HG02870 (cell line): ENCODE measurements around the gene MIA2.
"Not testable (repeated sequence)": the region's sequence is repeated elsewhere in the genome, so short reads cannot be mapped to it uniquely, and the experiment has no call there.

ENCODE experiments used
- ATAC-seq: cut with Tn5 transposase; IDR thresholded peaks from one replicate; pipeline ENCODE4 v1.9.1; 2021; ENCODE audit warnings: mild to moderate bottlenecking, moderate library complexity; ENCODE audit not compliant: unreplicated experiment

MIA2 gene

DNA sequence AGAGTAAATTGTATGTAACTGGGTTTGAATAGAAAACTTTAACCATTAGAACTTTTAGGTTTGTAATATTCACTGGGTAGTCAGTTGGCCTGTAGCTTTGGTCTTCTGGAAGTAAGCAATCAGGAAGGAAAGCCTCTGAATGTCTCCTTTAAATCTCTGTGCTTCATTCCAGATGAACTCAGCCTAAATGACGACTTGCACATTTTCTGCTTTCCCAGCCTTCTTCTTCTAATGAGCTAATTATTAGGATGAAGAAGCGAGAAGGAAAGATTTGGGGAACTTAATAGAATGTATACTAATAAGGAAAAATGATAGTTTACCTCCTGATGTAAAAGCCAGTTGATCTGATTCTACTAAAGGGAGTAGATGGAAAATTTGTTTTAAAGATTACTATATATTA lies 90.4 kb downstream of the MIA2 start:
- ATAC-seq = no peak

DNA sequence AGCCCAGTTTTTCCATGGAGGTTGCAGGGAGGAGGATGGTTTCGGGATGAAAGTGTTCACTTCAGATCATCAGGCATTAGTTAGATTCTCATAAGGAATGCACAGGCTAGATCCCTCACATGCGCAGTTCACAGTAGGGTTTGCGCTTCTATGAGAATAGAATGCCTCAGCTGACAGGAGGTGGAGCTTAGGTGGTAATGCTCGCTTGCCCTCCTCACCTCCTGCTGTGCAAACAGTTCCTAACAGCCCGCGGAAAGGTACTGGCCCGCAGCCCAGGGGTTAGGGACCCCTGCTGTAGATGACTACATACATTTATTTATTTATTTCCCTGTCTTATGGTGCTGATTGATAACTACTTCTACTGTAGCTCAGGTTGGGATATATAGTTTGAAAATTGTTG lies 105.3 kb downstream of the MIA2 start:
- no peak for ATAC-seq

DNA sequence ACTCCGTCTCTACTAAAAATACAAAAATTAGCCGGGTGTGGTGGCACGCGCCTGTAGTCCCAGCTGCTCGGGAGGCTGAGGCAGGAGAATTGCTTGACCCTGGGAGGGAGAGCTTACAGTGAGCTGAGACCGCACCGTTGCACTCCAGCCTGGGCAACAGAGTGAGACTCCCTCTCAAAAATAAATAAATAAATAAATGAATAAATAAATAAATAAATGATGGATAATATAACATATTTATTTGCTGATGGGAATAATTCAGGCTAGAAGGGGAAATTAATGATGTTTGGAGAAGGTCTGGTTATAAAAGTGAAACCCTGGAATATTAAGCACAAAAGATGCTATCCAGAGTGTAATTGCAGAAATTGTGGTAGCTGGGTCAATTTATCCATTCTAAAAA lies 107.4 kb downstream of the MIA2 start:
- not testable (repeated sequence) for ATAC-seq

GRCh38 chr14:39342768-39343167 lies 109.1 kb downstream of the MIA2 start:
- ATAC-seq = no peak

DNA sequence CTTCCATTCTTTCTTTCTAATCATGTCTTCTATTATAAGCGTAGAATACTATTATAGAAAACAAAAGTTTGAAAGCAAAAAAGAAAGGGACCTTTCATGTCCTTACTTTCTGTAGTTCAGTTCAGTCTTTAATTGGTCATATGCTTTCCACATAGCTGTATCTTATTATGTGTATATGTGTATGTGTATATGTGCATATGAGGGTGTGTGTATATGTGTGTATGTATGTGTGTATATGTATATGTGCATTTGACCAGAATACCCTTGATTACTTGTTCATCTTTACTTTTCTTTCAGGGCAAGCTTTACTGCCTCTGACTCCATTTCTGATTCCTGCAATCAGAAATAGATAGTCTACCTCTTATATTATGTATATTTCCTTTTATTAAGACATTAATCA lies 109.9 kb downstream of the MIA2 start:
- ATAC-seq = no peak

DNA sequence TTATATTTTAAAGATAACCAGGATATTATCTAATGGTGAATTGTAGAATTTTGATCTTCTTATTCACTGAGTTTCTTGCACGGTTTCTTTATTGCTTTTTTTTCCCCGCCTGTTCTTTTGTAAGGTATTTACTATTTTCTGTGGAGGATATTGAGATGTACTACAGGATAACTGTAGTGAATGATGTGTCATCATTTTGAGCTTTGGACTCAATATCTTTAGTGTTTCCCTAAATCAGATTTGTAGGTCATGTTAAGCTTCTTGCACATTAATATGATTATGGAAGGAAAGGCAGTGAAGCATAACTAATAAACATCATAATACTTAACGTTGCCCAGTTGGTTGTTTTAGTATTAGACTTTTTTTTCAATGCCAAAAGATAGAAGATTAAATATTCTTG lies 117.2 kb downstream of the MIA2 start:
- ATAC-seq = no peak

DNA sequence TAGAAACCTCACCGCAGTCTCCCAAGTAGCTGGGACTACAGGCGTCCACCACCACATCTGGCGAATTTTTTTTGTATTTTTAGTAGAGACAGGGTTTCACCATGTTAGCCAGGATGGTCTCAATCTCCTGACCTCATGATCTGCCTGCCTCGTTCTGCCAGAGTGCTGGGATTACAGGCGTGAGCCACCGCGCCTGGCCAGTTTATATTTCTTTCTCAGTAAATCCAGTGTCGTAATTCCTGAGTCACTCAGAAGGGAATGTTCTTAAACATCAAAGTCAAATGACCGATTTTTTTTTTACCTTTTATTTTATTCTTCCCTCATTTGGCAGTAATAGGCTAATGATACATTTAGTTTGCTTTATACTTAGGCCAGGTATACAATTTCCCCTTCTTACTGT lies 118.0 kb downstream of the MIA2 start:
- no peak for ATAC-seq

- not testable (repeated sequence) for ATAC-seq
Measured at GRCh38 chr14:39359069-39359468, 125.4 kb downstream of the MIA2 start.

GRCh38 chr14:39360316-39360715 lies 126.6 kb downstream of the MIA2 start:
- no peak for ATAC-seq

- ATAC-seq = not testable (repeated sequence)
Measured at GRCh38 chr14:39361556-39361955, 127.8 kb downstream of the MIA2 start.

DNA sequence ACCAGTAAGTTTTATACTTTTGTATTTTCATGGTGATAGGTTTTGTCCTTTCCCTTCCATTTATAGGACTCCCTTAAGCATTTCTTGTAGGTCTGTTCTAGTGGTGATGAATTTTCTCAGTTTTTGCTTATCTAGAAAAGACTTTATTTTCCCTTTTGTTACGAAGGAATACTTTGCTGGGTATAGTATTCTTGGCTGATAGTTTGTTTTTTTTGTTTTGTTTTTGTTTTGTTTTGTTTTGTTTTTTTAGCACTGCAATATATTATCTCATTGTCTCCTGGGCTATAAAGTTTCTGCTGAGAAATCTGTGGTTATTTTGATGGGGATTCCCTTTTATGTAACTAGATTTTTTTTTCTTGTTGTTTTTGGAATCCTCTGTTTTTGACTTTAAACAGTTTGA lies 130.8 kb downstream of the MIA2 start:
- ATAC-seq = no peak

DNA sequence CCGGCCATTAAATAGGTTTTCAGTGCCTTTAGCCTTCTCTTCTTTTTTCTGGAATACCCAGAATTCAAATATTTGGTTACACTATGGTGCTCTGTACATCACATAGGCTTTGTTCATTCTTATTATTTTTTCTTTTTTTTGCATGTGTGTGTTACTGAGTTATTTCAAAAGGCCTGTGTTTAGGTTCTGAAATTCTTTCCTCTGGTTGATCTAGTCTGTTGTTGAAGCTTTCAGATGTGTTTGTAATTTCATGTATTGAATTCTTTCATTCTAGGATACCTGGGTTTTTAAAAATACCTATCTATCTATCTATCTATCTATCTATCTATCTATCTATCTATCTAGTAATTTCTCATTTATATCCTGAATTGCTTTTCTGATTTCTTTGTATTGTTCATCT lies 131.6 kb downstream of the MIA2 start:
- ATAC-seq = no peak

DNA sequence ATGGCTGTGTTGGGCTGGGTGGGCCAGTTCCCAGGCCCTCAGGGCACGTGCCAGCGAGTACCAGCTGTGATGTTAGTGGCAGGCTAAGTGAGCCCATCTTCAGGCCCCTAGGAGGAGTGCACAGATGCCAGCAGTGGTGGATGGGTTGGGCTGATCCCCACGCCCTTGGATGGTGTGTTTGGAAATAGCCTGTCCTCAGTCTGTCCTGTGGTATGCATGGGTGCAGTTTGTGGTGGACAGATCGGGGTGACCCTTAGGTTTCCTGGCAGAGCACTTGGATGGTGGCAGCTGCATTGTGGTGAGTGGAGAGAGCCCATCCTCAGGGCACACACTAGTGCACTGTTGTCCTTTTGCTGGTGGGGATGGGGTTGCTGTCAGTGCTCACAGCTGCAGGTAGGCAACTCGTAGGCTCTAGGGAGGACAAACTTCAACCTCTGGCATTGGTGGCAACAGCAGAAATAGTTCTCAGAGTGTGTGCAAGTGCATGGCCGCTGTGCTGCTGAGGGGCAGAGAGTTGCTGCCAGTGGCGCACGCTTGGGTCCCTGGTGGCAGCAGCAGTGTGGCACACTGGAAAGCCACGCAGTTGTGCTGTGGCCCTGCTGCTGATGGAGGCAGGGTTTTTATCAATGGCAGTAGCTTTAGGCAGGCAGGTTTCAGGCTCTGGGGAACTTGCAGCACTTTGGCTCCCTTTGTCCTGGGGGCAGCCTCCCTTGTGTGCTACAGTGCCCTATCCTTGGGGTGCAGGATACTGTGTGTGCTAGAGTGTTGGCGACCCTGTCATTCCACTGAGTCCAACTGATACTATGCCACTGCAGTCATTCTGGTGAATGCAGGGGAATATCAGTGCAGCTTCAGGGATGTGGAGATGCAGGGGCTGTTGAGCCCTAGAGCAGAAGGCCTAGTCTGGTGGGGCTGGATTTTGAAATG lies 133.0 kb downstream of the MIA2 start:
- no peak for ATAC-seq

DNA sequence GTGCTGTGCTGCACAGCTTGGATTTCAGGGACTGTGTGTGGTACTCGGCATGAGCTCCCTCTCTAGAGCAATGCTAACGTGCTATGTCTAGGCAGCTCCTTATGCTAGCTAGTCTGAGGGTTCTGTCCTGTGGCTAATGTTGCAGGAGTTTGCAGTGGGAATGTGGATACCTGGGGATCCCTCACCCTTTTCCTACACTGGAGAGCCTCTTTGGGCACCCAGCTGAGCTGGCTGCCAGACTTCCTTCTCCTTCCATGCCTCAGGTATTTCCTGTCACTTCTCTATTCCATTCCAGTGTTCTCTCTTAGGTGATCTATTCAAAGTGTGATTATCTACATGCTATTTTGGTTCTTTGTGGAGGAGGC lies 133.7 kb downstream of the MIA2 start:
- no peak for ATAC-seq

- no peak for ATAC-seq
Measured at GRCh38 chr14:39368261-39368959, 134.7 kb downstream of the MIA2 start.

- ATAC-seq = no peak
Measured at GRCh38 chr14:39369029-39369428, 135.3 kb downstream of the MIA2 start.

GRCh38 chr14:39370415-39370814 lies 136.7 kb downstream of the MIA2 start:
- ATAC-seq = no peak

GRCh38 chr14:39372656-39373055 lies 138.9 kb downstream of the MIA2 start:
- no peak for ATAC-seq

GRCh38 chr14:39374851-39375250 lies 141.1 kb downstream of the MIA2 start:
- ATAC-seq = no peak

- ATAC-seq = no peak
Measured at GRCh38 chr14:39376667-39377403, 143.1 kb downstream of the MIA2 start.

DNA sequence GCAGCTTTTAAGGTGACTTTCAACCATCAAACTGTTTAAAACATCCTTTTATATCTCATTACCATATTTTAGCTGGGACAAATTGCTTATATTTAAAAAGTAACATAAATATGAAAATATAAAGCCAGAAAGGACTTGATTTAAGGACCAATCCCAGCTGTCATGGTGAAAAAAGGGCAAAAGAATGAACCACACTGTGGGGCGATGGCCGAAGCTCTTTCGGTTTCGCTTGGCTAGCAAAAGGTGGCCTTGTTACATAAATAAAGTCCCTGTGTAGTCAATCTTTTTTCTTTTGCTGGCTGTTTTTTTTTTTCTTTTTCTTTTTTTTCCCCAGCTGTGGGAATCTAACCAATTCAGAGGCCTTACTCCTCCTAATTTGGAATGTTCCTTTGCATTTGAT lies 147.7 kb downstream of the MIA2 start:
- ATAC-seq = no peak

DNA sequence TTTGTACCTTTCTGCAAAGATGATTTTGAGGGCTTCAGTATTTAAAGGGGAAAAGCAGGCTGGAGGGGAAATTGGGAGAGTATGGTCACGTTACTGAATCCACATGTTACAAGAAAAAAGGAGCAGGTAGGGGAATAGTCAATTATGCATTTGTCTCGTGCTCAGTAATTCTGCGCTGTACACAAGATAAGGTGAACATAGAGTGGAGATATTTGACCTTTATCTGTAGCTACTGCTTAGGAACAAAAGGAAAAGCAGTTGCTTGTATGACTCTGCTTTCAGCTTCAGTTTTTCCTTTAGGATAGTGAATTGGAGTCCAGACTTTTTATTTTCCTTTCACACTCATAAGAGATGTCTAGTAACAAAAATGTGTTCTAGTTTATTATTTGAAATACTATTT lies 148.7 kb downstream of the MIA2 start:
- ATAC-seq = no peak
